ENCODE measurements around the gene APH1A.
"Not testable (repeated sequence)": the region's sequence is repeated elsewhere in the genome, so short reads cannot be mapped to it uniquely, and the experiment has no call there.

Gene APH1A

GRCh38 chr1:150233359-150234308, 35.2 kb downstream of the APH1A start:
- peak; percentile 27 for DNase-seq

GRCh38 chr1:150232921-150233320, 35.9 kb downstream of the APH1A start:
- not testable (repeated sequence) for DNase-seq

- not testable (repeated sequence) for DNase-seq
These were observed 40.6 kb downstream of the APH1A start for GRCh38 chr1:150228246-150228645.

GRCh38 chr1:150227228-150227627, 41.6 kb downstream of the APH1A start:
- DNase-seq, result no peak

- DNase-seq, result no peak
These were observed 42.3 kb downstream of the APH1A start for GRCh38 chr1:150226486-150226885.

- DNase-seq, result no peak
These were observed 43.3 kb downstream of the APH1A start for GRCh38 chr1:150225546-150225945.

- no peak for DNase-seq
These were observed 43.8 kb downstream of the APH1A start for GRCh38 chr1:150224983-150225382.

- peak; percentile 33 for DNase-seq
These were observed 47.3 kb downstream of the APH1A start for GRCh38 chr1:150221552-150221951.

- not testable (repeated sequence) for DNase-seq
These were observed 53.0 kb downstream of the APH1A start for GRCh38 chr1:150215855-150216254.
